ENCODE results near the gene TEX19. TPM values are rescaled to one million over a fixed set of nuclear protein-coding genes. Genes with fewer than 3 reads are reported as not detected.

TEX19 gene
- total RNA-seq, 2 donors from 2014 or later = not detected

DNA sequence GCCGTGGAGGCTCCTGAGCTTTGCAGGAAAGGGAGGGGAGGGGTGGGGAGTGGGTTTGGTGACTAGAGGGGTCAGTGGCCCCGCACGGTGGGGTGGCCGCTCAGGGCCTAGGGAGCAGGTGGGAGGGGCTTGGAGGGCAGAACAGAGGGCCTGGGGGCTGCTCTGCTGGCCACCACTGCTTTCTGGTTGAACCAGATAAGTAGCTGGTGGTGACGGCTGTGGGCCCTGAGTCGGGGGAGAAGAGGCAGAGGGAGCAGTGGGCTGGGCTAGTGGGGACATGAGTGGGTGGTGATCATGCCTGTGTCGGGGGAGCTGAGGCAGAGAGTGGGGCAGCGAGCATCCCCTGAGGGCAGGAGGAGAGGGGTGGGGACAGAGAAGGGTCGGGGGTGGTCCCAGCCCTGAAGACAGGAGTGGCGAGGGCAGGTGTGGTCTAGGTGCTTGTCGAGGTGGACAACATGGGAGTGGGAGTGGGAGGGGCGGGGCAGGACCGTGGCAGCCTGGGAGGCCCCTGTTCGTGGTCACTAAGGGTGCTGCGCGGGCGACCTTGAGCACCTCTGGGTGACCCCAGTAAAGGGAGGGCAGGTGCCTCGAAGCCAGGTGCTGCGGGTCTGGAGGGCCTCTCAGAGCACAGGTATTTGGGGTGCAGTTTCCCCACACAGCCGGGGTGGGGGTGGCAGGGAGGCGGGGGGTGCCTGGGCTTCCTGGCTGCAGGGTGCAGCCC is 35.4 kb upstream of the TEX19 start:
- Histone ChIP-seq H3K36me3 (no peaks in the 10 kb centered on the region), H3K4me1 (peaks cover 10% of the 10 kb centered on the region), H3K27ac (no peak overlapping the region), H3K27me3 (no peaks in the 10 kb centered on the region), H3K4me3 (no peak overlapping the region), H3K9me3 (no peaks in the 10 kb centered on the region), H3K9ac (ENCODE audit: low read depth in 2 of 2, low read length in 2 of 2) (no peak overlapping the region)
- intact Hi-C loops (cut with DNase I) = loop anchor here (2.0 to 10.0 kb wide), 2 partner anchors 79 to 289 kb away; partner anchors contain the start of genes DCXR and RAC3
- TF ChIP-seq, protein P1, sequence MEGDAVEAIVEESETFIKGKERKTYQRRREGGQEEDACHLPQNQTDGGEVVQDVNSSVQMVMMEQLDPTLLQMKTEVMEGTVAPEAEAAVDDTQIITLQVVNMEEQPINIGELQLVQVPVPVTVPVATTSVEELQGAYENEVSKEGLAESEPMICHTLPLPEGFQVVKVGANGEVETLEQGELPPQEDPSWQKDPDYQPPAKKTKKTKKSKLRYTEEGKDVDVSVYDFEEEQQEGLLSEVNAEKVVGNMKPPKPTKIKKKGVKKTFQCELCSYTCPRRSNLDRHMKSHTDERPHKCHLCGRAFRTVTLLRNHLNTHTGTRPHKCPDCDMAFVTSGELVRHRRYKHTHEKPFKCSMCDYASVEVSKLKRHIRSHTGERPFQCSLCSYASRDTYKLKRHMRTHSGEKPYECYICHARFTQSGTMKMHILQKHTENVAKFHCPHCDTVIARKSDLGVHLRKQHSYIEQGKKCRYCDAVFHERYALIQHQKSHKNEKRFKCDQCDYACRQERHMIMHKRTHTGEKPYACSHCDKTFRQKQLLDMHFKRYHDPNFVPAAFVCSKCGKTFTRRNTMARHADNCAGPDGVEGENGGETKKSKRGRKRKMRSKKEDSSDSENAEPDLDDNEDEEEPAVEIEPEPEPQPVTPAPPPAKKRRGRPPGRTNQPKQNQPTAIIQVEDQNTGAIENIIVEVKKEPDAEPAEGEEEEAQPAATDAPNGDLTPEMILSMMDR (IDR thresholded peaks at IDR 0.05) = no peak
- no peak for DNase-seq

DNA sequence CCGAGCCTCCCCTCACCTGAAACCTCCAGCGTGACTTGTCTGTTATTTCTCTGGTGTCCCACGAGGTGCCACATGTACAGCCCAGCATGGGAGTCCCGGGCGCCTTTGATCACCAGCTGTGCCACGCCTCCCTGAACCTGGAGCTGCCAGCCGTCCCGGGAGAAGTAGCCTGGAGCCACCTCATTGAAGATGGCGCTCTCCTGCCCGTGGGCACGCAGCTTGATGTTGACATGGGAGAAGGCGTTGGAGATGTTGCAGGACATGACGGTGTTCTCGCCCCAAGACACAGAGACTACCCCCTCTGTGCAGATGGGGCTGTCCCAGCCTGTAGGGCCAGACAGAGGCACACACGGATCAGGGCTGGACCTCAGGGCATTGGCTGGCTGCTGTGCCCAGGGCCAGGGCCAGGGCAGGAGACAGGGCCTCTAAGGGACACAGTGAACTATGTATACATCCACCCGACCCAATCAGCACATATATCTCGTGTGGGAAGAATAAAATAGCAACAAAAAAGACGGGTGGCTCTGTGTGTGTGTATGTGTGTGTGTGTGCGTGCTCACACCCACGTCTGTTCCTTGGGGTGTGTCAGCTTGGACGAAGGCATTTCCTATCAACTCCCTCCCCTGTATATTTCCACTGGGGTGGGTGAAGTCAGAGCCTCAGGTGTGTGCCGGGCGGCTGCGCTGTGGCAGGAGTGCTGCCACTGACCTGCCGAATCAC is 34.3 kb upstream of the TEX19 start:
- peaks cover 10% of the 10 kb centered on the region for H3K4me1 ChIP-seq
- H3K36me3 ChIP-seq = no peaks in the 10 kb centered on the region
- DNase-seq = no peak
- intact Hi-C loops (cut with DNase I) = loop anchor here (10.0 kb wide), 1 partner anchor 290 kb away; the partner anchor contains the start of genes DCXR and RAC3
- H3K4me3 ChIP-seq = no peak overlapping the region
- H3K27me3 ChIP-seq = no peaks in the 10 kb centered on the region
- no peaks in the 10 kb centered on the region for H3K9me3 ChIP-seq
- no peak overlapping the region for H3K27ac ChIP-seq
- H3K9ac ChIP-seq (ENCODE audit: low read depth in 2 of 2, low read length in 2 of 2) = peak overlapping the region in 1 of 2 donors; percentile 6
- TF ChIP-seq, protein P1 (IDR thresholded peaks at IDR 0.05) = no peak

DNA sequence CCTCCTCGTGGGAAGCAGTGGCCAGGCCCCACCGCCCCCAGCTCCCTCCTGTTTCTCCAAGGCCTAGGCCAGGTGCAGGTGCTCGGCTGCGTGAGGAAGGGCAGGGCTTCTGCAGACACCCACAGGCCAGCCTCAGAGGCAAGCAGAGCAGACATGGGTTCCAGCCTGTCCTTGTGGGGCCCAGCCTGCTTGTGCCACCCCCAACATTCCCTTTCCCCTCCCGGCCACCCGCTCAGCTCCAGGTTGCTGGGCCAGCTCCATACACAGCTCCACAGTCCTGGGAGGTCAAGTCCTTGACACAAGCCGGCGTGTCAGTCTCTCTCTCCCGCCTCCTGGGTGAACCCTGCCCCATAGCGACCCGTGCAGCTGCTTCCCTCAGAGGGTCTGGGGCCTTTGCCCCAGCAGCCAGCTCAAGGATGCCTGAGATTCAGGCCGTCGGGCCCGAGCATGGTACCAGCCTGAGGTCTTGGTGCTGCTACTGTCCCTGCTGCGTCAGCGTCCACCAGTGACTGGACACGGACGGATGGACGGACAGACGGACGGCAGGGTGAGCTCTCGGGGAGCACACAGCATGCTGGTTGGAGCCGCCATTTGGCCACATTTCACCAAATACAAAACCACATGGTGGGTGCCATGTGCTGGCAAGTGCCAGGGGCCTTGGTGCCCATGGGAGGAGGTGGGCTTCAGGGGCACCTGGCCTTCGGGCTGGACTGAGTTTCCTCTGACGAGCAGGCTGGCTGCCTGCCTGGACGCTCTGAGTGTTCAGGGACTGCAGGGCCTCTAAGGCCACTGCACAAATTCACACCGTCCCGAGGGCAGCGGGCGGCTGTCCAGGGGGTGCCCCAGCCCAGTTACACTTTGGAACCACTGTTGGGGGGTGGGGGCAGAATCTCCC is 33.5 kb upstream of the TEX19 start:
- Histone ChIP-seq H3K27me3 (peaks cover 2% of the 10 kb centered on the region), H3K36me3 (no peaks in the 10 kb centered on the region), H3K9ac (ENCODE audit: low read depth in 2 of 2, low read length in 2 of 2) (no peak overlapping the region), H3K4me3 (no peak overlapping the region), H3K4me1 (peaks cover 15% of the 10 kb centered on the region), H3K9me3 (no peaks in the 10 kb centered on the region), H3K27ac (no peak overlapping the region)
- TF ChIP-seq, protein P1 (IDR thresholded peaks at IDR 0.05) = no peak
- no peak for DNase-seq
- intact Hi-C loops (cut with DNase I) = loop anchor here (10.0 kb wide), 1 partner anchor 291 kb away; the partner anchor contains the start of genes DCXR and RAC3

DNA sequence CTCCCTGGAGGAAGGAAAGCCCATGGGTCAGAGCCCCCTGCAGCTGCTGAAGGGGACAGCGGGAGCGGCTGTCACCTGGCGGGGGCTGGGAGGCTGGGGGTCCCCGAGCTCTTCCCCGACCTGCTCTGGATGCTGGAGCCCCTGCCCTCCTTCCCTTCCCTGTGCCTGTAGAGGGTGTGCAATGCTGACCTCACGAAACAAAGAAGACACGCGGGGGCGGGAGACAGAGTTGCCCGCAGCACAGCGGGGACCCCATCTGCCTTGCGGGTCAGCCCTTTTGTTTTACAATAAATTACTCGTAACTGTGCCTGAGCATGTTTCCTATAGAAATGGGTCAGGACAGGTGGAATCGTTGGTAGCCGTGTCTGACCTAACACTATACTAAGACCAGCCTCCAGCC is 31.8 kb upstream of the TEX19 start:
- intact Hi-C loops (cut with DNase I) = loop anchor here (10.0 kb wide), 1 partner anchor 292 kb away; the partner anchor contains the start of genes DCXR and RAC3
- H3K9ac ChIP-seq (ENCODE audit: low read depth in 2 of 2, low read length in 2 of 2) = no peak overlapping the region
- H3K4me3 ChIP-seq = no peak overlapping the region
- DNase-seq = no peak
- no peaks in the 10 kb centered on the region for H3K36me3 ChIP-seq
- H3K27me3 ChIP-seq = peaks cover 16% of the 10 kb centered on the region
- H3K27ac ChIP-seq = no peak overlapping the region
- H3K4me1 ChIP-seq = peaks cover 20% of the 10 kb centered on the region
- H3K9me3 ChIP-seq = no peaks in the 10 kb centered on the region
- TF ChIP-seq, protein P1 (IDR thresholded peaks at IDR 0.05) = no peak

DNA sequence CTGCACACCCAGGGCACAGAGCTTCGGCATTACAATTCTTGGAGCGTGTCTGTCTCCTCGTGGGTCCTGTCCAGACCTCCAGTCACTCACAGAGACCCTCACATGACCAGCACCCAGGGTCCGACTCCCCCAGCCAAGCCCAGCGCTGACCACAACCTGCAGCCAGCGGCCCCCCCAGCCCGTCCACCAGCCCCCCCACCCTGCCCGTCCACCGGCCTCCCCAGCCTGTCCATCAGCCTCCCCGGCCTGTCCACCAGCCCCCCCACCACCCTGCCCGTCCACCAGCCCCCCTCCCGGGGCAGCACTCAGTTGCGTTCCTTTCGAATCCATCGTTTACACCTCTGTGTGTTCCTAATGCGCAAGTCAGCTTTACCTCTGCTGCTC is 31.3 kb upstream of the TEX19 start:
- Histone ChIP-seq H3K9me3 (no peaks in the 10 kb centered on the region), H3K27me3 (peaks cover 16% of the 10 kb centered on the region), H3K36me3 (no peaks in the 10 kb centered on the region), H3K4me1 (peaks cover 25% of the 10 kb centered on the region), H3K4me3 (no peak overlapping the region), H3K27ac (no peak overlapping the region), H3K9ac (ENCODE audit: low read depth in 2 of 2, low read length in 2 of 2) (peak overlapping the region in 1 of 2 donors; percentile 38)
- TF ChIP-seq, protein P1 (IDR thresholded peaks at IDR 0.05) = no peak
- no peak for DNase-seq
- intact Hi-C loops (cut with DNase I) = loop anchor here (10.0 kb wide), 1 partner anchor 293 kb away; the partner anchor contains the start of genes DCXR and RAC3

Measured in colonic mucosa (tissue), 4 donors.